H9 (cell line): ENCODE results near the gene SDK1. TPM values are rescaled to one million over a fixed set of nuclear protein-coding genes. Genes with fewer than 3 reads are reported as not detected.

ENCODE experiments used
- DNase-seq: peaks from one replicate; pipeline ENCODE4 v3.0.0-alpha.2; 2017
- H2AFZ ChIP-seq: one replicate; pipeline ENCODE4 v1.6.1; 2013; ENCODE audit warnings: mild to moderate bottlenecking, low read length, control low read depth, moderate library complexity
- H2AK5ac ChIP-seq: 2 replicates; pipeline ENCODE4 v1.6.1; 2013; ENCODE audit warnings: low read length, control low read depth, mixed read lengths; ENCODE audit not compliant: insufficient read length
- H2BK120ac ChIP-seq: one replicate; pipeline ENCODE4 v1.6.1; 2013; ENCODE audit warnings: low read depth, mild to moderate bottlenecking, low read length, control low read depth, inconsistent platforms; ENCODE audit not compliant: poor library complexity, severe bottlenecking
- H2BK12ac ChIP-seq: 2 replicates; pipeline ENCODE4 v1.6.1; 2013; ENCODE audit warnings: low read length, control low read depth, mixed read lengths, low read depth; ENCODE audit not compliant: insufficient read length
- H2BK15ac ChIP-seq: 2 replicates; pipeline ENCODE4 v1.6.1; 2013; ENCODE audit warnings: low read depth, low read length, control low read depth
- H2BK20ac ChIP-seq: one replicate; pipeline ENCODE4 v1.6.1; 2013; ENCODE audit warnings: low read depth, mild to moderate bottlenecking, low read length, control low read depth, inconsistent platforms; ENCODE audit not compliant: poor library complexity, severe bottlenecking
- H2BK5ac ChIP-seq: 2 replicates; pipeline ENCODE4 v1.6.1; 2013; ENCODE audit warnings: low read length, control low read depth, mixed read lengths; ENCODE audit not compliant: insufficient read length
- H3K14ac ChIP-seq: 2 replicates; pipeline ENCODE4 v1.6.1; 2013; ENCODE audit warnings: low read length, control low read depth; ENCODE audit not compliant: insufficient read depth
- H3K18ac ChIP-seq: 2 replicates; pipeline ENCODE4 v1.6.1; 2013; ENCODE audit warnings: low read depth, mild to moderate bottlenecking, mixed read lengths, low read length, control low read depth; ENCODE audit not compliant: insufficient read length
- H3K23ac ChIP-seq: 2 replicates; pipeline ENCODE4 v1.6.1; 2013; ENCODE audit warnings: low read length, control low read depth, mixed read lengths, low read depth; ENCODE audit not compliant: insufficient read length
- H3K23me2 ChIP-seq: 2 replicates; pipeline ENCODE4 v1.6.1; 2013; ENCODE audit warnings: low read depth, mild to moderate bottlenecking, mixed read lengths, low read length, control low read depth; ENCODE audit not compliant: insufficient read length, poor library complexity, severe bottlenecking
- H3K27ac ChIP-seq: 2 replicates; pipeline ENCODE4 v1.5.1; 2013; ENCODE audit warnings: low read length, control low read depth, mixed read lengths, low read depth; ENCODE audit not compliant: insufficient read length
- H3K27me3 ChIP-seq: 2 replicates; pipeline ENCODE4 v1.6.1; 2013; ENCODE audit warnings: low read length, control low read depth, inconsistent platforms; ENCODE audit not compliant: insufficient read depth
- H3K4ac ChIP-seq: 2 replicates; pipeline ENCODE4 v1.6.1; 2013; ENCODE audit warnings: low read depth, mild to moderate bottlenecking, control low read depth, inconsistent platforms, low read length, moderate library complexity
- H3K4me1 ChIP-seq: 2 replicates; pipeline ENCODE4 v1.6.1; 2013; ENCODE audit warnings: low read length, control low read depth, inconsistent platforms; ENCODE audit not compliant: insufficient read depth
- H3K4me2 ChIP-seq: 2 replicates; pipeline ENCODE4 v1.6.1; 2013; ENCODE audit warnings: low read length, control low read depth, mixed read lengths; ENCODE audit not compliant: insufficient read length, insufficient read depth
- H3K56ac ChIP-seq: 2 replicates; pipeline ENCODE4 v1.6.1; 2013; ENCODE audit warnings: low read depth, mild to moderate bottlenecking, mixed read lengths, low read length, control low read depth; ENCODE audit not compliant: insufficient read length
- H3K79me1 ChIP-seq: 2 replicates; pipeline ENCODE4 v1.6.1; 2013; ENCODE audit warnings: low read depth, mild to moderate bottlenecking, moderate library complexity, low read length, control low read depth, inconsistent platforms; ENCODE audit not compliant: insufficient read depth, poor library complexity, severe bottlenecking
- H3K79me2 ChIP-seq: 2 replicates; pipeline ENCODE4 v1.6.1; 2013; ENCODE audit warnings: low read length, control low read depth, inconsistent platforms; ENCODE audit not compliant: insufficient read depth
- H3K9ac ChIP-seq: 2 replicates; pipeline ENCODE4 v1.6.1; 2013; ENCODE audit warnings: low read length, control low read depth, mixed read lengths; ENCODE audit not compliant: insufficient read length; ENCODE audit errors: extremely low read depth
- H3K9me3 ChIP-seq: one replicate; pipeline ENCODE4 v1.6.1; 2013; ENCODE audit warnings: low read depth, low read length, inconsistent platforms; ENCODE audit not compliant: control insufficient read depth
- H3T11ph ChIP-seq: one replicate; pipeline ENCODE4 v1.6.1; 2013; ENCODE audit warnings: mild to moderate bottlenecking, low read length, control low read depth, inconsistent platforms
- H4K20me1 ChIP-seq: one replicate; pipeline ENCODE4 v1.6.1; 2013; ENCODE audit not compliant: control insufficient read depth, insufficient read length, insufficient read depth
- H4K5ac ChIP-seq: 2 replicates; pipeline ENCODE4 v1.6.1; 2013; ENCODE audit warnings: low read depth, mild to moderate bottlenecking, mixed read lengths, low read length, control low read depth; ENCODE audit not compliant: insufficient read length
- H4K8ac ChIP-seq: replicated peaks from 2 replicates; pipeline ENCODE4 v1.6.1; 2013; ENCODE audit warnings: low read length, control low read depth, mixed read lengths, low read depth; ENCODE audit not compliant: insufficient read length
- H4K91ac ChIP-seq: 2 replicates; pipeline ENCODE4 v1.6.1; 2013; ENCODE audit warnings: low read depth, mild to moderate bottlenecking, moderate library complexity, mixed read lengths, low read length, control low read depth; ENCODE audit not compliant: insufficient read length
- H3K27ac Mint-ChIP-seq, 3 experiments: 2 replicates in 2 of 3; 3 replicates in 1 of 3; pipeline ENCODE4 v1.8.0; 2020 to 2021; ENCODE audit warnings: mixed read lengths in 3 of 3, mild to moderate bottlenecking in 1 of 3, moderate library complexity in 1 of 3
- H3K27me3 Mint-ChIP-seq: 2 replicates; pipeline ENCODE4 v1.8.0; 2021; ENCODE audit warnings: low read depth, mild to moderate bottlenecking, moderate library complexity, mixed read lengths
- H3K36me3 Mint-ChIP-seq, 3 experiments: 2 replicates in 2 of 3; 3 replicates in 1 of 3; pipeline ENCODE4 v1.8.0; 2020 to 2021; ENCODE audit warnings: low read depth in 3 of 3, mixed read lengths in 3 of 3; ENCODE audit not compliant: insufficient read depth in 1 of 3
- H3K4me1 Mint-ChIP-seq, 2 experiments: 2 replicates each; pipeline ENCODE4 v1.8.0; 2020; ENCODE audit warnings: mixed read lengths in 2 of 2
- H3K4me3 Mint-ChIP-seq, 2 experiments: 2 replicates in 1 of 2; 3 replicates in 1 of 2; pipeline ENCODE4 v1.8.0; 2020 to 2021; ENCODE audit warnings: mild to moderate bottlenecking in 2 of 2, mixed read lengths in 2 of 2, moderate library complexity in 1 of 2
- H3K9me3 Mint-ChIP-seq, 2 experiments: 2 replicates in 1 of 2; 3 replicates in 1 of 2; pipeline ENCODE4 v1.8.0; 2020; ENCODE audit warnings: mild to moderate bottlenecking in 2 of 2, mixed read lengths in 2 of 2, moderate library complexity in 1 of 2
- WGBS: extraction: QIAGEN DNeasy Blood & Tissue Kit; methylation state at CpG from one replicate; pipeline ENCODE4 v1.1.7; 2013; ENCODE audit warnings: missing lambda C conversion rate, low lambda C conversion rate, mixed read lengths; ENCODE audit not compliant: insufficient read length; ENCODE audit errors: extremely low coverage; 5-methylcytosine and 5-hydroxymethylcytosine counted together
- total RNA-seq: library from RNA; stranded (reverse); gene quantifications from 2 replicates; pipeline ENCODE4 v1.2.1, GENCODE V29; 2021
- TF ChIP-seq, protein P1 (sequence below): fragments of 200-600 bp; sonication (generic); conservative IDR thresholded peaks from 3 replicates; pipeline ENCODE4 v1.8.0; 2021; ENCODE audit warnings: antibody characterized with exemption, mild to moderate bottlenecking

Gene SDK1
- total RNA-seq, 1 experiment from 2014 or later, result 8.7 TPM

DNA sequence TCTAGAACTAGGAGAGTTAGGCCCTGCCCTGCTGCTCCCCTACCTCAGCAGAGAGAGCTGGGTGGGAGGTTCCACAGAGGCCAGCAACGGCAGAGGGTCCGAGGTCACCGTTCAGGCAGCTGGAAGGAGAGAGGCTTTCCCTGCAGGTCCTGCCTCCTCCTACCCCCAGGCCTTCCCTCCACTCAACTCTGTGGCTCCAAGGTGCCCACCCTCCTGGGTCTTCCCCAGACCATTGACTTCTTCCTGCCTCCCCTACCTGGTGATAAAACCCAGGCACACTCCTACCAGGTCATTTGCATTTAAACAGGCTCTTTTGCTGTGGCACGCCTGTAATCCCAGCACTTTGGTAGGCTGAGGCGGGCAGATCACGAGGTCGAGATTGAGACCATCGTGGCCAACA lies 865.8 kb downstream of the SDK1 start:
- H3K23me2 ChIP-seq, result no peaks in the 10 kb centered on the region
- no peaks in the 10 kb centered on the region for H3K27me3 ChIP-seq
- H3K79me2 ChIP-seq, result no peaks in the 10 kb centered on the region
- H3K9me3 Mint-ChIP-seq, result no peaks in the 10 kb centered on the region
- DNase-seq, result no peak
- no CpG with 5 or more reads among the region's 8 CpGs for WGBS
- no peak overlapping the region for H3K4me2 ChIP-seq
- H3K4me1 Mint-ChIP-seq, result peaks cover 20 to 22% of the 10 kb centered on the region in 2 experiments
- H3K27me3 Mint-ChIP-seq, result no peaks in the 10 kb centered on the region
- H3K27ac ChIP-seq, result no peak overlapping the region
- peak overlapping the region in 1 of 3 experiments; percentile 18; a peak in 2 of 7 replicates for H3K27ac Mint-ChIP-seq
- no peak overlapping the region for H4K91ac ChIP-seq
- no peak overlapping the region for H4K5ac ChIP-seq
- no peak overlapping the region for H2AK5ac ChIP-seq
- H3K4me1 ChIP-seq, result no peaks in the 10 kb centered on the region
- TF ChIP-seq, protein P1, sequence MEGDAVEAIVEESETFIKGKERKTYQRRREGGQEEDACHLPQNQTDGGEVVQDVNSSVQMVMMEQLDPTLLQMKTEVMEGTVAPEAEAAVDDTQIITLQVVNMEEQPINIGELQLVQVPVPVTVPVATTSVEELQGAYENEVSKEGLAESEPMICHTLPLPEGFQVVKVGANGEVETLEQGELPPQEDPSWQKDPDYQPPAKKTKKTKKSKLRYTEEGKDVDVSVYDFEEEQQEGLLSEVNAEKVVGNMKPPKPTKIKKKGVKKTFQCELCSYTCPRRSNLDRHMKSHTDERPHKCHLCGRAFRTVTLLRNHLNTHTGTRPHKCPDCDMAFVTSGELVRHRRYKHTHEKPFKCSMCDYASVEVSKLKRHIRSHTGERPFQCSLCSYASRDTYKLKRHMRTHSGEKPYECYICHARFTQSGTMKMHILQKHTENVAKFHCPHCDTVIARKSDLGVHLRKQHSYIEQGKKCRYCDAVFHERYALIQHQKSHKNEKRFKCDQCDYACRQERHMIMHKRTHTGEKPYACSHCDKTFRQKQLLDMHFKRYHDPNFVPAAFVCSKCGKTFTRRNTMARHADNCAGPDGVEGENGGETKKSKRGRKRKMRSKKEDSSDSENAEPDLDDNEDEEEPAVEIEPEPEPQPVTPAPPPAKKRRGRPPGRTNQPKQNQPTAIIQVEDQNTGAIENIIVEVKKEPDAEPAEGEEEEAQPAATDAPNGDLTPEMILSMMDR, result no peak
- no peaks in the 10 kb centered on the region for H3K9me3 ChIP-seq
- no peak overlapping the region for H3K18ac ChIP-seq
- no peak overlapping the region for H2BK12ac ChIP-seq
- no peak overlapping the region for H4K8ac ChIP-seq
- no peak overlapping the region for H2AFZ ChIP-seq
- peak overlapping the region; percentile 4; the same call in 1 of the 2 replicates for H3K14ac ChIP-seq
- no peak overlapping the region for H2BK20ac ChIP-seq
- H4K20me1 ChIP-seq, result peaks cover 3% of the 10 kb centered on the region
- peaks cover 0 to 1% (median 0%) of the 10 kb centered on the region in 3 experiments; a peak in 1 of 7 replicates for H3K36me3 Mint-ChIP-seq
- H3K9ac ChIP-seq, result no peak overlapping the region
- H3T11ph ChIP-seq, result no peak overlapping the region
- no peak overlapping the region for H2BK5ac ChIP-seq
- no peaks in the 10 kb centered on the region for H3K79me1 ChIP-seq
- no peak overlapping the region for H3K56ac ChIP-seq
- H3K4ac ChIP-seq, result no peak overlapping the region
- no peak overlapping the region for H2BK15ac ChIP-seq
- H3K4me3 Mint-ChIP-seq, result no peak overlapping the region; a peak in 1 of 5 replicates
- H2BK120ac ChIP-seq, result no peak overlapping the region
- H3K23ac ChIP-seq, result no peak overlapping the region
